GM18520 (cell line): ENCODE data around the gene BRINP1.

Experiments
- ATAC-seq: cut with Tn5 transposase; IDR thresholded peaks from one replicate; pipeline ENCODE4 v1.9.1; 2021; ENCODE audit not compliant: unreplicated experiment

Gene BRINP1

DNA sequence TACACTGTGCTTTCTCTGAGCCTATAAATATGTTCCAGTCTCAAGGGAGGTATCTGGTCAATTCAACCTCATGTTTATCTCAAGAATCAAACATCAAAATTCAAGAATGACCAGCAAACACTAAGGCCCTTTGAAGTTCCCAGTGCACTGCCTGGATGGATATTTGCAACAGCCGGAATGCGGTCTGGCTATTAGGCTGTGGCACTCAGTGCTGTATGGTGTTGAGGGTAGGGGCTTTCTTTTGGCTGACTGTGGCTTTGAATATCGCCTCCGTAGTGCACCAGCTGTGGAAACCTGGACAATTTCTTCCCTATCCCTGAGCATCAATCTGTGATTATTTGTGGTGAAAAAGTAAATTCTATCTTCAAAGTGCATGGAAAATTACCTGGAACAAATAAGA, 220.4 kb downstream of the BRINP1 start:
- ATAC-seq, result no peak

DNA sequence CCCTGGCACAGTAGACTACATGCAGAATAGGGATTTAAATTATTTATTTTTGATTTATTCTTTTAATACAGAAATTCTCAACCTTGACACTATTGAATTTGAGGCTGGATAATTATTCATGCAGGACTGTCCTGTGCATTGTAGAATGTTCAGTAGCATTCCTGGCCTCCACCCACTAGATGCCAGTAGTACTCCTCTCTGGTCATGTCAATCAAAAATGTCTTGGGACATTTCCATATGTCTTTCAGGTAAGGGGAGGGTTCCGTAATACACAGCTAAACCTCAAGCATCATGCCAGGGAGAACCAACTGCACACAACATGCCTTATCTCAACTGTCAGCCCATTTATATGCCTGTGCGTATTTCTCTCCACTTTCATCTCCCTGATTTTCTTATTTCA, 231.8 kb downstream of the BRINP1 start:
- no peak for ATAC-seq

DNA sequence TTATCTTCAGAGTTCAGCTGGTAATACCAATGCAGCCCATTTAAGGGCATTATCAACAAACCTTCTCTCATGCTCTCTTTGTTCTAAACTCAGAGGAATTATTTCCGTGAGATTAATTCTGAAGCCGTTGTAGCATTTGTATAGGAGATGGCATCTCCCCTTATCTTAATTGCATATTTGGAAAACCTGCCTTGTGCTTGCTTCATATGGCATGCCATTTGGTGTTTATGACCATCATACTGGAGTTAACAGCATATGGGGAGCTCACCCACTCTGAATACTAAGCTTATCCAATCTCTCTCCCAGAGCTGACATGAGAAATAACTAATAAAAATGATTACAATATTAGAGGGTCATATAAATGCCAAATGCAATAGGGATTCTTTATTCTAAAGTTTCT, 243.2 kb downstream of the BRINP1 start:
- ATAC-seq, result no peak

DNA sequence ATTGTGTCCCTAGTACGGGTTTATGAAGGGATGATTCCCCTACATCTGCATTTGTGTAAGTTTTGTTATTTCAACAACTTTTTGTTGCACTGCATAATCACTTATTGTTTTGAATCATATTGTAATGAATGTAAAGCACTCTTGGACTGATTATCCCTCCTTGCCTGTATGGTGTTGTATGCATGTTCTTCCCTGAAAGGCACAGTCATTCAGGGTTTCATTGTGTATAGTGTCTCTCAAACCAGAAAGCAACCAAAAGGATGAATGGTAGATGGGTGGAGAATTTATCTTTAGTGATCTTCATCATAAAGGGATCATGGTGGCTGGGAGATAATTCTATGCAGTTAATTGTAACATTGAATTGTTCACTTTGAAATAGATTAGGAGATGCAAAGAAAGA, 247.3 kb downstream of the BRINP1 start:
- ATAC-seq, result no peak

DNA sequence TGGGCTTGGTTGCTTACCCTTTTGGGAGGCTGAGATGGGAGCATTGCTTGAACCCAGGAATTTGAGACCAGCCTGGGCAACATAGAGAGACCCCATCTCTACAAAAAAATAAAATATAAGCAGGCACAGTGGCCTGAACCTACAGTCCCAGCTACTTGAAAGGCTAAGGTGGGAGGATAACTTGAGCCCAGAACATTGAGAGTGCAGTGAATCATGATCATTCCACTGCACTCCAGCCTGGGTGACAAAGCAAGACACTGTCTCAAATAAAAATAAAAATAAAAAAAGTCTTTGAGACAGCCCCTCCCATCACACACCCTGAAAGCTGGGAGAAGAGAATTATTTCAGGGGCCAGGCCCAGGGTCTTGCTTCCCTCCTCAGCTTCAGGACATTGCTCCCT, 251.8 kb downstream of the BRINP1 start:
- ATAC-seq, result no peak
